Lower lobe of right lung (tissue), 2 donors: Measurements from ENCODE around the gene IPO9. TPM values are rescaled to one million over a fixed set of nuclear protein-coding genes. Genes with fewer than 3 reads are reported as not detected.

Experiments
- ATAC-seq, 2 donors: fragments of 200-7000 bp; cut with Tn5 transposase; one replicate each; pipeline ENCODE4 v1.9.1; 2020 to 2022; ENCODE audit warnings: mild to moderate bottlenecking in 2 of 2, moderate library complexity in 2 of 2
- DNase-seq: peaks from one replicate; pipeline ENCODE4 v3.0.0-alpha.2; 2020
- H3K27ac ChIP-seq: fragments of 200-600 bp; one replicate; pipeline ENCODE4 v1.8.0; 2022
- H3K27me3 ChIP-seq: fragments of 200-600 bp; one replicate; pipeline ENCODE4 v1.8.0; 2022; ENCODE audit warnings: low read depth
- H3K36me3 ChIP-seq: fragments of 200-600 bp; one replicate; pipeline ENCODE4 v1.8.0; 2022; ENCODE audit warnings: mild to moderate bottlenecking
- H3K4me1 ChIP-seq: fragments of 200-600 bp; one replicate; pipeline ENCODE4 v1.8.0; 2022
- H3K4me3 ChIP-seq: fragments of 200-600 bp; one replicate; pipeline ENCODE4 v1.8.0; 2022; ENCODE audit warnings: mild to moderate bottlenecking
- H3K9me3 ChIP-seq: fragments of 200-600 bp; one replicate; pipeline ENCODE4 v1.8.0; 2022
- intact Hi-C: fragments of 100-400 bp; cut with DNase I; formaldehyde crosslinking; loops from one replicate; pipeline ENCODE4 v1.11.0; 2022
- total RNA-seq: library from RNA; stranded (reverse); fragmentation: NEBNext Ultra II Directional; extraction: Animal tissue kit (Norgen Biotek cat#: 25700); gene quantifications from one replicate; pipeline ENCODE4 v1.2.1, GENCODE V29; 2021
- TF ChIP-seq, protein P1 (sequence below): fragments of 200-600 bp; IDR thresholded peaks from one replicate; pipeline ENCODE4 v1.8.0; 2022; ENCODE audit warnings: antibody characterized with exemption, mild to moderate bottlenecking
- donor health status: DM: no; HTN: yes; CAD: no; lungs with severe emphysema.

IPO9 gene
- total RNA-seq, 1 donor from 2014 or later: 34.1 TPM

DNA sequence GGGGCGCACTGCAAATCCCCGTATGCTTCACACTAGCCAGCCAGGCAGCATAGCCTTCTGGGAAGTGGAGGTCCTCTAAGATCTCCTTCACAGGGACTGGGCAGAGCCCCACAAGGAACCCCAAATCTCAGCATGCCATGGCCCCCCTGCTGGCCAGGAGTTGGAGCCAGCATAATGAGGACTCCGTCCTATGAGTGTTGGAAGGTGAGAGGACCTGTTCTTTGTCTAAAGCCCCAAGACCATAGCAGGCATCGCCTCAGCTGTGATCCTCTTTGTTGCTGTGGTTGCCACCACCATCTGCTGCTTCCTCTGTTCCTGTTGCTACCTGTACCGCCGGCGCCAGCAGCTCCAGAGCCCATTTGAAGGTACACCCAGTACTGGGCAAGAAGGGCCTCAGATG, 61.3 kb downstream of the IPO9 start:
- no peak overlapping the region for H3K27ac ChIP-seq
- H3K27me3 ChIP-seq: no peaks in the 10 kb centered on the region
- H3K9me3 ChIP-seq: no peaks in the 10 kb centered on the region
- H3K36me3 ChIP-seq: no peaks in the 10 kb centered on the region
- DNase-seq: no peak
- peaks cover 21% of the 10 kb centered on the region for H3K4me1 ChIP-seq
- TF ChIP-seq, protein P1, sequence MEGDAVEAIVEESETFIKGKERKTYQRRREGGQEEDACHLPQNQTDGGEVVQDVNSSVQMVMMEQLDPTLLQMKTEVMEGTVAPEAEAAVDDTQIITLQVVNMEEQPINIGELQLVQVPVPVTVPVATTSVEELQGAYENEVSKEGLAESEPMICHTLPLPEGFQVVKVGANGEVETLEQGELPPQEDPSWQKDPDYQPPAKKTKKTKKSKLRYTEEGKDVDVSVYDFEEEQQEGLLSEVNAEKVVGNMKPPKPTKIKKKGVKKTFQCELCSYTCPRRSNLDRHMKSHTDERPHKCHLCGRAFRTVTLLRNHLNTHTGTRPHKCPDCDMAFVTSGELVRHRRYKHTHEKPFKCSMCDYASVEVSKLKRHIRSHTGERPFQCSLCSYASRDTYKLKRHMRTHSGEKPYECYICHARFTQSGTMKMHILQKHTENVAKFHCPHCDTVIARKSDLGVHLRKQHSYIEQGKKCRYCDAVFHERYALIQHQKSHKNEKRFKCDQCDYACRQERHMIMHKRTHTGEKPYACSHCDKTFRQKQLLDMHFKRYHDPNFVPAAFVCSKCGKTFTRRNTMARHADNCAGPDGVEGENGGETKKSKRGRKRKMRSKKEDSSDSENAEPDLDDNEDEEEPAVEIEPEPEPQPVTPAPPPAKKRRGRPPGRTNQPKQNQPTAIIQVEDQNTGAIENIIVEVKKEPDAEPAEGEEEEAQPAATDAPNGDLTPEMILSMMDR: no peak
- no peak overlapping the region for H3K4me3 ChIP-seq
- intact Hi-C loops: loop anchor here (10.0 kb wide), 1 partner anchor 85 kb away; no protein-coding TSS in a partner anchor
- ATAC-seq: no peak

DNA sequence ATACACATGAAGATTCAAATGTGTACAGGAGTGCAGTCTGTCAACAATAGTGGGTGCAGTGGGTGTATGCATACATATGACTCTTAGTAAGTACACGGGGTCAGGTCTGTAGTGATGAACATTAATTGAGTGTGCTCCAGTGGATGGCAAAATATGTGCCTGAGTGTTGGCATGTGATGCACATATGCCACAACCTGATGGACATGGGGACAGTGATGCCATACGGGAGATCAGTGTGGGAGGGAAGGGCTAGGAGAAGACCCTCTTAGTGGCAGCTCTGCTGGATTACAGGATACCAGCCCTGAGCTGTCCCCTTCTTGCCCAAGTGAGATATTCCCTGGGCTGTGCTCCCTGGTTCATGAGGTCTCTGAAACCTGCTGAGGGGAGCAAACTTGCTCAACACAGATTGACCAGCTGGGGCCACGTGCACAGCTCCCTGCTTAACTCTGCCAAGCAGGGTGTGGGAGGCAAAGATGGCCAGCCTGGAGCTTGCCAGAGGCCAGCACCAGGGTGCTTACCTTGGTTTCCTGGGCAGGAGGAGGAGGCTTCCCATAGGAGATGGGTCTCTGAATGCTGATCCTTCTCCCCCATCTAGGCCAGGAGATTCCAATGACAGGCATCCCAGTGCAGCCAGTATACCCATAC, 62.0 kb downstream of the IPO9 start:
- H3K4me3 ChIP-seq: no peak overlapping the region
- ATAC-seq (no peak), DNase-seq (no peak)
- no peaks in the 10 kb centered on the region for H3K36me3 ChIP-seq
- H3K9me3 ChIP-seq: no peaks in the 10 kb centered on the region
- no peaks in the 10 kb centered on the region for H3K27me3 ChIP-seq
- no peak overlapping the region for H3K27ac ChIP-seq
- peaks cover 15% of the 10 kb centered on the region for H3K4me1 ChIP-seq
- TF ChIP-seq, protein P1: no peak
- intact Hi-C loops: loop anchor here (10.0 kb wide), 1 partner anchor 84 kb away; no protein-coding TSS in a partner anchor

DNA sequence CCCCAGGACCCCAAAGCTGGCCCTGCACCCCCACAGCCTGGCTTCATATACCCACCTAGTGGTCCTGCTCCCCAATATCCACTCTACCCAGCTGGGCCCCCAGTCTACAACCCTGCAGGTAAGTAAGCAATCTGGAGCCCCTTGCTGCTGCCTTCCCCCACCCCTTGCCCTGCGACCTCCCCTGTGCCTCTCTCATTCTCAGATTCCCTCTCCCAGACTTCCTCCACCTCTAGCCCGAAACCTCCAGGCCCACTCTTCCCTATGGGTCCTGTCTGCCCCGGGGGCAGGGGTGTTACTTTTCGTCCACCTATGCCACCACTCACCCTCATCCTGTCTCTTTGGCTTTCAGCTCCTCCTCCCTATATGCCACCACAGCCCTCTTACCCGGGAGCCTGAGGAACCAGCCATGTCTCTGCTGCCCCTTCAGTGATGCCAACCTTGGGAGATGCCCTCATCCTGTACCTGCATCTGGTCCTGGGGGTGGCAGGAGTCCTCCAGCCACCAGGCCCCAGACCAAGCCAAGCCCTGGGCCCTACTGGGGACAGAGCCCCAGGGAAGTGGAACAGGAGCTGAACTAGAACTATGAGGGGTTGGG, 62.6 kb downstream of the IPO9 start:
- H3K27me3 ChIP-seq: no peaks in the 10 kb centered on the region
- H3K36me3 ChIP-seq: no peaks in the 10 kb centered on the region
- no peak for ATAC-seq
- no peak overlapping the region for H3K27ac ChIP-seq
- H3K4me1 ChIP-seq: peaks cover 20% of the 10 kb centered on the region
- H3K4me3 ChIP-seq: no peak overlapping the region
- no peaks in the 10 kb centered on the region for H3K9me3 ChIP-seq
- no peak for DNase-seq
- intact Hi-C loops: loop anchor here (10.0 kb wide), 1 partner anchor 83 kb away; no protein-coding TSS in a partner anchor
- TF ChIP-seq, protein P1: no peak

DNA sequence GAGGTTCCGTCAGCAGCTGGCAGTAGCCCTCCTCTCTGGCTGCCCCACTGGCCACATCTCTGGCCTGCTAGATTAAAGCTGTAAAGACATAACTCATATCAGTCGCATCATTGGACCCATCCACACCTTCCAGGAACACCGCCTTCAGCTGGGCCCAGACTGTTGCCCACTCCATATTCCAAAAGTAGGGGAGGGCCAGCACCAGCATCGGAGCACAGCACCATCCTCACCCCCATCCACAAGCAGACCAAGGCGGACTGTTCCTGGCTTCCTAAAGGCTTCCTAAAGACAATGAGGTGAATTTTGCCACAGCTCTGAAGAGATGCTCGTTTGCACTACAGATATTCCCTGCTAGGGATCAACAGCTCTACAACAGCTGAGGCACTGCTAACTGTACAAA, 63.3 kb downstream of the IPO9 start:
- H3K27me3 ChIP-seq: no peaks in the 10 kb centered on the region
- no peak overlapping the region for H3K27ac ChIP-seq
- no peaks in the 10 kb centered on the region for H3K36me3 ChIP-seq
- TF ChIP-seq, protein P1: no peak
- H3K4me3 ChIP-seq: no peak overlapping the region
- peaks cover 20% of the 10 kb centered on the region for H3K4me1 ChIP-seq
- intact Hi-C loops: loop anchor here (10.0 kb wide), 1 partner anchor 83 kb away; no protein-coding TSS in a partner anchor
- no peaks in the 10 kb centered on the region for H3K9me3 ChIP-seq
- ATAC-seq (no peak), DNase-seq (no peak)

DNA sequence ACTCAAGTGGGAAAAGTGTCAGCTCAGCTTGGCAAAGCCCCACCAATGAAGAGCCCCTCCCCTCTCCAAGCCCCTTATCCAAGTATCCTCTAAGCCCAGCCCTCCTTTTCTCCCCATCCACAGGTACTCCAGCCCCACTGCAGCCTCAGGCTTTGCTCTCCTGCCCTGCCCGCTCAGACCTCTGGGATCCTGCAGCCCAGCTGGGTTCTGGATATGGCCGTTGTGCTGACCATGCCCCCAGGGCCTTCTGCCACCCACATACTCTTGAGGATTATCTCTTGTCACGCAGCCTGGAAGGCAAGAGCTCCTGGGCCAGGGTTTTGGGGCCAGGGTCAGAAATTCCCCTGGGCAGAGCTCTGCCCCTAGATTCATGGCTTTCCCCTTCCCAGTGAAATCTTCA, 64.5 kb downstream of the IPO9 start:
- Histone ChIP-seq H3K36me3 (no peaks in the 10 kb centered on the region), H3K4me1 (peaks cover 14% of the 10 kb centered on the region), H3K27ac (no peak overlapping the region), H3K9me3 (no peaks in the 10 kb centered on the region), H3K4me3 (no peak overlapping the region), H3K27me3 (no peaks in the 10 kb centered on the region)
- TF ChIP-seq, protein P1: no peak
- DNase-seq (no peak), ATAC-seq (no peak)
- intact Hi-C loops: loop anchor here (10.0 kb wide), 1 partner anchor 81 kb away; no protein-coding TSS in a partner anchor
